Mesenchymal stem cell (in vitro differentiated cells and primary cell): Measurements from ENCODE around the gene KLHL29.
A peak's percentile ranks its signal among the peaks of the same experiment; 100 is the strongest.

Experiments used
- DNase-seq: peaks from one replicate; pipeline ENCODE4 v3.0.0-alpha.2; 2013
- H2AFZ ChIP-seq: one replicate; pipeline ENCODE4 v1.6.1; 2013; ENCODE audit warnings: low read depth, mild to moderate bottlenecking, control low read depth, inconsistent platforms, low read length, moderate library complexity
- H2AK5ac ChIP-seq: 2 replicates; pipeline ENCODE4 v1.6.1; 2013; ENCODE audit warnings: low read length, moderate library complexity, mild to moderate bottlenecking, inconsistent platforms; ENCODE audit not compliant: severe bottlenecking
- H2BK120ac ChIP-seq: one replicate; pipeline ENCODE4 v1.6.1; 2013; ENCODE audit warnings: low read depth, mild to moderate bottlenecking, inconsistent platforms, low read length, moderate library complexity
- H2BK12ac ChIP-seq, 2 experiments: one replicate each; pipeline ENCODE4 v1.6.1; 2013; ENCODE audit warnings: inconsistent platforms in 2 of 2, low read length in 2 of 2, mild to moderate bottlenecking in 2 of 2, moderate library complexity in 2 of 2, control low read depth in 1 of 2
- H2BK15ac ChIP-seq: one replicate; pipeline ENCODE4 v1.6.1; 2013; ENCODE audit warnings: mild to moderate bottlenecking, low read depth, inconsistent platforms; ENCODE audit not compliant: poor library complexity, severe bottlenecking
- H2BK5ac ChIP-seq: 2 replicates; pipeline ENCODE4 v1.6.1; 2013; ENCODE audit warnings: low read depth, mild to moderate bottlenecking, low read length, control low read depth, inconsistent platforms; ENCODE audit not compliant: poor library complexity, severe bottlenecking
- H3K14ac ChIP-seq, 2 experiments: one replicate each; pipeline ENCODE4 v1.6.1; 2013; ENCODE audit warnings: inconsistent platforms in 2 of 2, low read length in 2 of 2, control low read depth in 1 of 2, mild to moderate bottlenecking in 1 of 2, moderate library complexity in 1 of 2
- H3K18ac ChIP-seq, 2 experiments: one replicate each; pipeline ENCODE4 v1.6.1; 2013; ENCODE audit warnings: inconsistent platforms in 2 of 2, low read length in 2 of 2, control low read depth in 1 of 2, low read depth in 1 of 2, mild to moderate bottlenecking in 1 of 2
- H3K23ac ChIP-seq, 2 experiments: one replicate each; pipeline ENCODE4 v1.6.1; 2013; ENCODE audit warnings: inconsistent platforms in 2 of 2, low read length in 2 of 2, mild to moderate bottlenecking in 2 of 2, moderate library complexity in 2 of 2, control low read depth in 1 of 2
- H3K27ac ChIP-seq: 2 replicates; pipeline ENCODE4 v1.5.1; 2013; ENCODE audit warnings: mild to moderate bottlenecking, moderate library complexity, low read length, control low read depth, inconsistent platforms; ENCODE audit not compliant: poor library complexity, severe bottlenecking
- H3K27me3 ChIP-seq, 2 experiments: 2 replicates each; pipeline versions ENCODE4 v1.6.1 to v1.7.0; 2013; ENCODE audit warnings: low read length in 2 of 2, mild to moderate bottlenecking in 2 of 2, moderate library complexity in 2 of 2, control low read depth in 1 of 2, inconsistent platforms in 1 of 2; ENCODE audit not compliant: control insufficient read depth in 1 of 2, insufficient read depth in 1 of 2
- H3K36me3 ChIP-seq, 2 experiments: 2 replicates each; pipeline versions ENCODE4 v1.6.1 to v1.7.0; 2013; ENCODE audit warnings: low read length in 2 of 2, control low read depth in 1 of 2, inconsistent platforms in 1 of 2, low read depth in 1 of 2, mild to moderate bottlenecking in 1 of 2; ENCODE audit not compliant: insufficient read depth in 2 of 2, control insufficient read depth in 1 of 2
- H3K4ac ChIP-seq, 2 experiments: one replicate each; pipeline ENCODE4 v1.6.1; 2013; ENCODE audit warnings: inconsistent platforms in 2 of 2, low read length in 2 of 2, mild to moderate bottlenecking in 2 of 2, moderate library complexity in 2 of 2, control low read depth in 1 of 2, low read depth in 1 of 2
- H3K4me1 ChIP-seq: 2 replicates; pipeline ENCODE4 v1.6.1; 2013; ENCODE audit warnings: low read depth, low read length, control low read depth; ENCODE audit not compliant: control insufficient read depth, insufficient read depth
- H3K4me2 ChIP-seq: 2 replicates; pipeline ENCODE4 v1.6.1; 2013; ENCODE audit warnings: low read length, mild to moderate bottlenecking, inconsistent platforms; ENCODE audit not compliant: poor library complexity, severe bottlenecking
- H3K4me3 ChIP-seq, 2 experiments: 2 replicates each; pipeline versions ENCODE4 v1.5.1 to v1.7.0; 2013; ENCODE audit warnings: low read length in 2 of 2, mild to moderate bottlenecking in 2 of 2, control low read depth in 1 of 2, low read depth in 1 of 2; ENCODE audit not compliant: insufficient read depth in 1 of 2
- H3K79me1 ChIP-seq: replicated peaks from 2 replicates; pipeline ENCODE4 v1.6.1; 2013; ENCODE audit warnings: mild to moderate bottlenecking, control low read depth, low read length, inconsistent platforms; ENCODE audit not compliant: poor library complexity, severe bottlenecking
- H3K9ac ChIP-seq: 2 replicates; pipeline ENCODE4 v1.7.0; 2013; ENCODE audit warnings: mild to moderate bottlenecking, low read length, moderate library complexity
- H3K9me3 ChIP-seq: 2 replicates; pipeline ENCODE4 v1.7.0; 2013; ENCODE audit warnings: mild to moderate bottlenecking, low read length; ENCODE audit not compliant: control insufficient read depth
- H4K8ac ChIP-seq: one replicate; pipeline ENCODE4 v1.6.1; 2013; ENCODE audit warnings: inconsistent platforms, mild to moderate bottlenecking, low read length, moderate library complexity
- H4K91ac ChIP-seq: one replicate; pipeline ENCODE4 v1.6.1; 2013; ENCODE audit warnings: mild to moderate bottlenecking, low read length, inconsistent platforms
- WGBS: methylation state at CpG from one replicate; pipeline ENCODE4 v1.1.7; 2013; ENCODE audit warnings: mixed read lengths; 5-methylcytosine and 5-hydroxymethylcytosine counted together

The KLHL29 gene

GRCh38 chr2:23705771-23706612 lies 321.0 kb downstream of the KLHL29 start:
- Histone ChIP-seq H4K91ac (no peak overlapping the region), H3K27ac (no peak overlapping the region), H3K9me3 (no peaks in the 10 kb centered on the region), H3K9ac (no peak overlapping the region), H3K23ac (no peak overlapping the region), H2BK15ac (no peak overlapping the region), H3K4me2 (no peak overlapping the region), H3K36me3 (peaks cover 44 to 80% of the 10 kb centered on the region in 2 experiments), H3K79me1 (peaks cover 3% of the 10 kb centered on the region), H2BK5ac (no peak overlapping the region), H3K27me3 (no peaks in the 10 kb centered on the region), H3K4me1 (no peaks in the 10 kb centered on the region), H3K4ac (no peak overlapping the region), H2AFZ (no peak overlapping the region), H3K4me3 (no peak overlapping the region), H3K18ac (no peak overlapping the region), H2BK12ac (no peak overlapping the region), H4K8ac (no peak overlapping the region), H2AK5ac (no peak overlapping the region), H3K14ac (no peak overlapping the region), H2BK120ac (no peak overlapping the region)
- 97% methylated on average over 18 of the region's 18 CpGs for WGBS
- no peak for DNase-seq

- Histone ChIP-seq H2BK120ac (no peak overlapping the region), H3K9me3 (no peaks in the 10 kb centered on the region), H3K4me3 (no peak overlapping the region), H2AK5ac (no peak overlapping the region), H3K14ac (no peak overlapping the region), H3K18ac (no peak overlapping the region), H3K23ac (no peak overlapping the region), H3K36me3 (peaks cover 44 to 74% of the 10 kb centered on the region in 2 experiments), H3K4ac (no peak overlapping the region), H3K4me1 (no peaks in the 10 kb centered on the region), H3K27ac (no peak overlapping the region), H2AFZ (no peak overlapping the region), H4K91ac (no peak overlapping the region), H2BK15ac (no peak overlapping the region), H3K79me1 (peaks cover 3% of the 10 kb centered on the region), H4K8ac (no peak overlapping the region), H3K9ac (no peak overlapping the region), H2BK5ac (no peak overlapping the region), H3K27me3 (no peaks in the 10 kb centered on the region), H2BK12ac (no peak overlapping the region), H3K4me2 (no peak overlapping the region)
- no peak for DNase-seq
- 98% methylated on average over 18 of the region's 18 CpGs for WGBS
Observed at GRCh38 chr2:23706613-23707078, 321.7 kb downstream of the KLHL29 start.

GRCh38 chr2:23707096-23707495 lies 322.1 kb downstream of the KLHL29 start:
- H3K36me3 ChIP-seq: peaks cover 44 to 73% of the 10 kb centered on the region in 2 experiments
- H3K27ac ChIP-seq: no peak overlapping the region
- no peak overlapping the region for H3K14ac ChIP-seq
- H3K79me1 ChIP-seq: peaks cover 3% of the 10 kb centered on the region
- no peak overlapping the region for H2BK15ac ChIP-seq
- H3K9me3 ChIP-seq: no peaks in the 10 kb centered on the region
- WGBS: 86% methylated on average over 9 of the region's 9 CpGs
- no peak overlapping the region for H3K4me2 ChIP-seq
- H3K4me1 ChIP-seq: peaks cover 2% of the 10 kb centered on the region
- peak; percentile 60 for DNase-seq
- H2BK12ac ChIP-seq: no peak overlapping the region
- no peak overlapping the region for H4K91ac ChIP-seq
- H2AK5ac ChIP-seq: no peak overlapping the region
- H2BK120ac ChIP-seq: no peak overlapping the region
- H2BK5ac ChIP-seq: no peak overlapping the region
- no peak overlapping the region for H4K8ac ChIP-seq
- H3K4me3 ChIP-seq: no peak overlapping the region
- no peak overlapping the region for H3K23ac ChIP-seq
- H3K4ac ChIP-seq: no peak overlapping the region
- no peak overlapping the region for H3K9ac ChIP-seq
- H3K27me3 ChIP-seq: no peaks in the 10 kb centered on the region
- no peak overlapping the region for H2AFZ ChIP-seq
- H3K18ac ChIP-seq: no peak overlapping the region

- DNase-seq: no peak
- Histone ChIP-seq H3K36me3 (peaks cover 30 to 57% of the 10 kb centered on the region in 2 experiments), H2BK5ac (no peak overlapping the region), H3K79me1 (peaks cover 3% of the 10 kb centered on the region), H3K9me3 (no peaks in the 10 kb centered on the region), H2AK5ac (no peak overlapping the region), H3K9ac (no peak overlapping the region), H2BK120ac (no peak overlapping the region), H3K18ac (no peak overlapping the region), H4K91ac (no peak overlapping the region), H3K14ac (no peak overlapping the region), H2AFZ (no peak overlapping the region), H3K4ac (no peak overlapping the region), H3K27ac (no peak overlapping the region), H3K4me1 (peaks cover 10% of the 10 kb centered on the region), H3K23ac (no peak overlapping the region), H3K27me3 (no peaks in the 10 kb centered on the region), H2BK15ac (no peak overlapping the region), H3K4me3 (no peak overlapping the region), H2BK12ac (no peak overlapping the region), H4K8ac (no peak overlapping the region), H3K4me2 (no peak overlapping the region)
- WGBS: 100% methylated on average over 6 of the region's 6 CpGs
Observed at GRCh38 chr2:23708771-23709170, 323.8 kb downstream of the KLHL29 start.
